HL-60 (cell line): Measurements from ENCODE around the gene PNPO.

Experiments used
- CTCF ChIP-seq: IDR thresholded peaks from one replicate; pipeline ENCODE4 v1.5.1; 2011; ENCODE audit warnings: low read length, control low read depth, inconsistent platforms; ENCODE audit not compliant: insufficient read depth
- GABPA ChIP-seq: IDR thresholded peaks from 2 replicates; pipeline ENCODE4 v1.6.1; 2012; ENCODE audit warnings: low read depth
- POLR2AphosphoS5 ChIP-seq: IDR thresholded peaks from 2 replicates; pipeline ENCODE4 v1.6.1; 2012; ENCODE audit warnings: low read depth

GRCh38 chr17:47968836-47969235 lies 27.5 kb downstream of the PNPO start:
- TF ChIP-seq CTCF (no peak), POLR2AphosphoS5 (no peak), GABPA (no peak)
